HG03108 (cell line): Measurements from ENCODE around the gene TMC7.
A peak's percentile ranks its signal among the peaks of the same experiment; 100 is the strongest.

Experiments
- ATAC-seq: cut with Tn5 transposase; IDR thresholded peaks from one replicate; pipeline ENCODE4 v1.9.1; 2021; ENCODE audit warnings: moderate library complexity; ENCODE audit not compliant: unreplicated experiment

TMC7 gene

DNA sequence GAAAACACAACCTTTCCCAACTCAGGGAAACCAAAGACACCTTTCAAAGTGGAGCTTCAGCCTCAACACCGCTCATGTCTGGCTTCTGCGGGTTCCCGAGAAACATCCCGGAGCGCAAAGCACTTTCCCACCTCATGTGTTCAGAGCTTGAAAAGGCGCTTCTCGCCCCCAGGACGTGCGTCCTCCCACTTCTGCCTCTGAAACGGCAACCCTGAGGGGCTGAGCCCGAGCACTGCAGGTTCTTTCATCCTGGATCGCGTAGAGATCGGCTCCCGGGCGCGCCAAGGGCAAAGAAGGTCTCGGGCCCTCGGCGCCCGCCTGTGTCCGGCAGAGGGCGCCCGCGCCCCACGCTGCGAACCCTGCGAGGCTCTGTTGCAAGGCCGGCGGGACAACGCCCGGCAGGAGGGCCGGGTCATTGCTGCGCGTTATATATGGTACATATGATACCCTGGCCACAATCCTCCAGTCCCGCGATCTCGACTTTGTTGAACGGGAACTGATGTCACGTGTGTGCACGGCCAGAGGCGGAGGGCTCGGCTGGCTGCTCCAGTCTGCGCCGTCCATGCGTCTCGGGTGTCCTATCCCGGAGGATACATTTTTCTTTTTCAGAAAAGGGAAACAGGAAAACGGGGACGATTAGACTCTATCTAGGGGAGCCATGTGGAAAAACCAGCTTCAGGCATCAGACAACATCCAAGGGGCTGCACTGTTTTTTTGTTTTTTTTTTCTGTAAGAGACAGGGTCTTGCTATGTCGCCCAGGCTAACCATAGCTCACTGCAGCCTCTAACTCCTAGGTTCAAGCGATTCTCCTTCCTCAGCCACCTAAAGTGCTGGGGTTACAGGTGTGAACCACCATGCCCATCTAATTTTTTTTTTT is 102.8 kb downstream of the TMC7 start:
- ATAC-seq = peak; percentile 82

DNA sequence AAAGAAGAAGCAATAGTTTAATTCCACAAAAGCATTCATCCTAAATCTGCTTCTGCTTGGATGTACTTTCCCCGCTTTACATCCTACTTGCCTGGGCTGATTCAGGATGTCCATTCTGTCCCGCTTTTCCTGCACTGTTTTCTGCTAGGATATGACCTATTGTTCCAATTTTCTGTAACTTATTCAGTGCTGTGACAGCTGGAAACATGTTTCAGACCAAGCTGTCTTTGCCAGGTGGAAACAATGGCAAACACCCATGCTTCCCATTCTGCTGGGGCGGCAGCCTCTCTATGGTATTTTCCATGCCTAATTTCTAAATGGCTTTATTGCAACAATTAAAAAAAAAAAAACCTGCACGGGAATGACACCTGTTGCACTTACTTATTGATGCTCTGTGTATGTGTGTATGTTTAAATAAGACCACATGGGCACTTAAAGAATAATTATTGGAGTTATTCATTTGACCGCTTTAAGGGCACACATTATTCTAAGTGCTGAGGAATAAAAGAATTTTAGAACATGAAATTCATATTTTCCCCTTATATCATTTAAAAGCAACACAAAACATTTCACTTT is 104.7 kb downstream of the TMC7 start:
- ATAC-seq = no peak

DNA sequence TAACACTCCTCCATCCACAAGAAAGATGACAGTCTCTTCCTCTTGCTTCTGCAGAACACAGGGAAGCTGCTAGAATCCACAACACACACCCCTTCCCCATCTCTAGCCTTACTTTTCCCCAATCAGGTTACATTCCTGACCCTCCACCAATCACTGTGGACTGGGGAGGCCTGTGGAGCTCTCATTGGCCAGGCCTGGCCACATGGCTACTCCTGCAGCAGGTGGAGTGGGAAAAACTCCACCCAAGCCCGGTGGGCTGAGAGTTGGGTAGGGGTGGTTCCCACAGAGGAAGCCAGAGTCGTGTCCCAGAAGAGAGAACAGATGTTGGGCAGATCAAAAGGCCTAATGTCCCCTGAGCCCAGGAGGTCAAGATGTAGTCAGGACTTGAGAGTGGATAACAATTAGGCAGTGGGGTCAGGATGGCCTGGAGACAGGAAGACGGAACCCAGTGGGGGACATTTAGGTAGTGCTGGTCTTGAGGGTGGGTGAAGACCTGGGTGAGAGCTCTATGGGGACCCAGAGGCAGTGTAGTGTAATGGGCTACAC is 105.7 kb downstream of the TMC7 start:
- no peak for ATAC-seq

DNA sequence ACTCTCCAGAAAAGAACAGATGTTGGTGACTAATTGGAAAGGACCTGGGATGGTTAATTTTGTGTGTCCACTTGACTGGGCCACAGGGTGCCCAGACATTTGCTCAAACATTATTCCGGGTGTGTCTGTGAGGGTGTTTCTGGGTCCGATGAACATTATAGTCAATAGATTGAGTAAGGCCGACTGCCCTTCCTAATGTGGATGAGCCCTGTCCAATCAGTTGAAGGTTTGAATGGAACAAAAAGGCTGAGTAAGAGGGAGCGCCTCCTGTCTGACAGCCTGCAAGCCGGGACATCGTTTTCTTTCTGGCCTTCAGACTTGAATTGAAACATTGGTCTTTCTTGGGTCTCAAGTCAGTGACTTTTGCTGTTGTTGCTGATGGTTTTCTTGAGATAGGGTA is 107.2 kb downstream of the TMC7 start:
- ATAC-seq = no peak

DNA sequence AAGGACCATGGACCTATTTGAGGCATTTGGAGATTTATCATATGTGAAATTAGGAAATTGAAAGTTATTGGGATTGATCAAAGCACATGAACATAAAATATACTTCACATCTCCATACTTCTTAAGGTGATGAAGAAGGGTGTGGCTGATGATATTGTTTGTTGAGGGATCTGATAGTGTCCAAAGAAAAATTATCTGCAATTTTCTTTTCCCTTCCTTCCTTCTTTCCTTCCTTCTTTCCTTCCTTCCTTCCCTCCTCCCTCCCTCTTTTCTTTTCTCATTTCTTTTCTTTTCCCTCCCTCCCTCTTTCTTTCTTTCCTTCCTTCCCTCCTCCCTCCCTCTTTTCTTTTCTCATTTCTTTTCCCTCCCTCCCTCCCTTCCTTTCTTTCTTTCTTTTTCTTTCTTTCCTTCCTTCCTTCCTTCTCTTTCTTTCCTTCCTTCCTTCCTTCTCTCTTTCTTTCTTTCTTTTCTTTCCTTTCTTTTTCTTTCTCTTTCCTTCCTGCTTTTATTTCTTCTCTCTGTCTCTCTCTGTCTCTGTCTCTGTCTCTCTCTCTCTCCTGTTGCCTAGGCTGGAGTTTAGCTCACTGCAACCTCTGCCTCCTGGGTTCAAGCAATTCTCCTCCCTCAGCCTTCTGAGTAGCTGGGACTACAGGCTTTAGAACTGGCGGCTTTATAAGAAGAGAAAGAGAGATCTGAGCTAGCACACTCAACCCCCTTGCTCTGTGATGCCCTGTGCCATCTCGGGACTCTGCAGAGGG is 109.1 kb downstream of the TMC7 start:
- no peak for ATAC-seq

DNA sequence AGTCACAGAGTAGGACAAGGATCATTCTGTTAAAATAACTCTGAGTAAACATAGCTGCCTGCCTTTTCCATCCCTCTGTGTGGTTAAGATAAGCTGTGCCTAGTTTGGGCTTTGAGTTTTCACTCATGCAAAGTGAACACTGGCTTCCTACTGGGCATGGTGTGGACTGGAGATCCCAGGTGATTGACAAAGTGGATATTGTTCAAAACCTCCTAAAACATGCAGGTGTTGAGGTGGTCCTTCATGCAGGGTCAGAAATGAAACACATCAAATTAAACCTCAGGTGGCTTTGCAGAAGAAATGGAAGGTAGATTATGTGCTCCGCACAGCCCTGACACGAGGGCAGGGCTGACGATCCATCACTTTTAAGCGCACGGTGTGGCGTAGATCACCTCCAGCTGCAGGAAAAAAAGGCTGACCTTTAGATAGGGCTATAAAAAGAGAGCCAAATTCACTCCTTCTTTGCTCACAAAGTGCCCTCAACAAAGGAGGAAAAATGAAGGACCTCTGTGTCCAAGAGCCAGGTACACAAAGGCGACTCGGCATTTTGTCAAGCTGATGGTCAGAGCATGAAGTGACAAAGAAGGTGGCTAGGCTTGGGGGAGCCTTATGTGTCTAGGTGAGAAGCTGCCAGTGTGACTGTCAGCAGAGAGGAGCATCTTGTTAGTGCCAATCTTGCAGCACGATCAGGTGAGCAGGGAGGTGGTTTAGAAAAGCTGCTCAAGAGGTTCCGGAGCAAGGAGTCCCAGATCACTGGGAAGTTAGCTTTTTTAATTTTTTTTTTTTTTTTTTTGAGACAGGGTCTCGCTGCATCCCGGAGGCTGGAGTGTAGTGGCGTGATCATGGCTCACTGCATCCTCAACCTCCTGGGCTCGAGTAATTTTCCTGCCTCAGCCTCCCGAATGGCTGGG is 110.2 kb downstream of the TMC7 start:
- no peak for ATAC-seq

DNA sequence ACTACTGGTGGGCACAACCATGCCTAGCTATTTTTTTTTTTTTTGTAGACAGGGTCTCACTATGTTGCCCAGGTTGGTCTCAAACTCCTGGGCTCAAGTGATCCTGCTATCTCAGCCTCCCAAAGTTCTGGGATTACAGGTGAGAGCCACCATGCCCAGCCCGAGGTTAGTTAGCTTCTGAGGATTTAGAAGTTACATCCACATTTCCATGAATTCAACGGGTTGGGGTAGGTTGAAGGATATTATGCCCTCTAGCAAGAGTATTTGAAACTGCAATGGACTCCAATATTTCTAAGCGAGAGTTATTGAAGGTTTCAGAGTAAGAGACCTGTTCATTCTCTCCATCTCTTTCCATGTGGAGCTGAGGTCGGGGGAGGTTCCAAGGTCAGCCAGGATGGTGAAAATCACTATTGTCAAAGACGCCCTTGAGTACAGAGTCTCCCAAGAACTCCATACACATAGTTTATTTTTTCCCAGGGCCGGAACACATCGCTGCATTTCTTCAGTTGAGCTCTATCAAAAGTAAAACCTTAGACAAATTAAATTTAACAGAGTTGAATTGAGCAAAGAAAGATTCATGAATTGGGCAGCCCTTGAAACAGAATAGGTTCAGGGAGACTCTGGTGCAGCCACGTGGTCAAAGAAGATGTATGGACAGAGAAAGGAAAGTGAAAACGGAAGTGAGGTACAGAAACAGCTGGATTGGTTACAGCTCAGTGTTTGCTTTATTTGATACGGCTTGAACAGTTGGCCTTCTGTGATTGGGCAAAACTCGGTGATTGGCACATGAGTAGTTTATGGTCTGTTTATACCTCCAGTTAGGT is 111.0 kb downstream of the TMC7 start:
- ATAC-seq = no peak

DNA sequence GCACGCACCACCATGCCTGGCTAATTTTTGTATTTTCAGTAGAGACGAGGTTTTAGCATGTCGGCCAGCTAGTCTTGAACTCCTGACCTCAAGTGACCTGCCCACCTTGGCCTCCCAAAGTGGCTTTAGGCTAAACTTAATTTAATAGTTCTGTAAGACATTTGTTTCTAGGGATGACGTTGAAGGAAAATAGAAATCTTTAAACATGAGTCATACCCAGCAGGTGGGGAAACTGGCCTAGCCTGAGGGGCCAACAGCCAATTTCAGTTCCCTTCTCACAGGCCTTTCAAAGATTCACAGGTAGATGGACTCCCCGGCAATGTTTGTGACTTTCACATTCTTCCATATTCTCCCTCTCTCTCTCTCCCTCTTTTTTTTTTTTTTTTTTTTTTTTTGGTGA is 111.9 kb downstream of the TMC7 start:
- no peak for ATAC-seq

DNA sequence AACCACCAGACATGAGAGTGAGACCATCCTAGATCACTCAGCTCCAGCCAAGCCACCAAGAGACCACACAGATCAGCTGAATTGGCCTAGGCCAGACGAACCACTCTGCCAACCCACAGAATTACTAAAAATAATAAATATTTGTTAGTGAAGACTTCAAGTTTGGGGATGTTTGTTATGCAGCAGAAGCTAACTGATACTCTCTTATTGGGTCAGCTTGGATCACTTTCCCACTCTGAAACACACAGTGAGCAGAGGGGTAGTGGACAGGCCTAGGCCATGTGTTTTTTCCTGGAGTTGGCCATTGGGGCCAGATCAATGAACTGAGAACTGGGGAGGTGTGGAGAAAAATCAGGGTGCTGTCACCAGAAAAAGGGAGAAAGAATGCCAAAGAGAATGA is 114.4 kb downstream of the TMC7 start:
- ATAC-seq = no peak

DNA sequence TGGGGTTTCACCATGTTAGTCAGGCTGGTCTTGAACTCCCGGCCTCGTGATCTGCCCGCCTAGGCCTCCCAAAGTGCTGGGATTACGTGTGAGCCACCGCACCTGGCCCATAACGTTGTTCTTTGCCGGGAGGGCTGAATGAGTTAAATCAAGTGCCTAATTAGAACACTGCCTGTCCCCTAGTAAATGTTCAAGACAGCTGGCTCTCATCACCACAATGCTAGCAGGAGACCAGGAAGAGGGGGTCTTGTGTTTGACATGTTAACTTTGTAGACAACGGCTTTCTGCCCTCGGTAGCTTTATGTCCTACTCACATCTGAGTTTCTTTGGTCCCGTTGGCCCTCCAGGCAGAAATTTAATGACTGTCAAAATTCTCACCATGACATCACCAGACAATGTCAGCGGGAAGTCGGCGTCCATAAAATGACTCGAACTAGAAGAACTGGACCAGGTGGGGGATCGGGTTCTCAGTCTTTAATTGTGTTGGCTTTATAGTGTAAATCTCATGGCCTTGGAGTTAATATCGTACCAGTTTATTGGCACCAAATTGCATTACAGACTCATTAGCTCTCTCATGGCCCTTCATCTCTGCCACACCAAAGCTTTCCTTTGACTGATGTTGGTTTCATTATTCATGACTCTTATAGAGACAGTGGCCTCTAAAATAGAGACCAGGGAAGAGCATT is 118.6 kb downstream of the TMC7 start:
- ATAC-seq = no peak

DNA sequence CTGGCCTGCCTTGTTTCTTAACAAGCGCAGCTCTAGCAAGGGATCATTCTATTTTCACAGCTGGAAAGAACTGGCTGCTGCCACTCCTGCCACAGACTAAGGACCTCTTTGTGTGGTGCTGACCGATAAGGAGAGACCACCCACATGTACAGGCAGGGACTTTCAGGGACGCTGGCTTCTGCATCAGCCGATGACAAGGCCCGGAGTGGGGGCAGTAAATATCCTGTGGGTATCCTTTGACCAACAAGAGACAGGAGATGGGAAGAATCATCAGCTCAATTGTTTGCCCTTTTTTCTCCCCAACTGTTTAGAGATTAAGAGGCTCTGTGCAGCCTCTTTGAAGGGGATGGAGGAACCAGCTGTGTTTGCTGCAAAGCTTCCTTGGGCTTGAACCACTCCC is 120.9 kb downstream of the TMC7 start:
- no peak for ATAC-seq

DNA sequence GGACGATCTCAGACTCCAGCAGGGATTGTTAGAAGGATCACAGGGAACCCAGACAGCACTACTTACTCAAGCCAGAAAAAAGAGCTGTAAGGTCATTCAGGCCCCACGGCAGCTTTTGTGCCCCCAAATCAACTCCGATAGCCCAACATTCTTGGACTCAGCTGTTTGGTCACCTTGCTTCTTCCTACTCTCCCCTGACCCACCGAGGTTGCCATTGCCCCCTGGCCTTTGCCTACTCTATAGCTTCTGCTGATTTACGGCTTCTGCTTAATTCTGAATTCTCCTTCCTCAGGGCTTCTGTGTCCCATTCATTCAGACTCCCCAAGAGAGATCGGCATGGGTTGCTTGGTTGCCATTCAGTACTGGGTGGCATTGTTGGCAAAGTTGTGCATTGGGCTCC is 121.4 kb downstream of the TMC7 start:
- no peak for ATAC-seq

DNA sequence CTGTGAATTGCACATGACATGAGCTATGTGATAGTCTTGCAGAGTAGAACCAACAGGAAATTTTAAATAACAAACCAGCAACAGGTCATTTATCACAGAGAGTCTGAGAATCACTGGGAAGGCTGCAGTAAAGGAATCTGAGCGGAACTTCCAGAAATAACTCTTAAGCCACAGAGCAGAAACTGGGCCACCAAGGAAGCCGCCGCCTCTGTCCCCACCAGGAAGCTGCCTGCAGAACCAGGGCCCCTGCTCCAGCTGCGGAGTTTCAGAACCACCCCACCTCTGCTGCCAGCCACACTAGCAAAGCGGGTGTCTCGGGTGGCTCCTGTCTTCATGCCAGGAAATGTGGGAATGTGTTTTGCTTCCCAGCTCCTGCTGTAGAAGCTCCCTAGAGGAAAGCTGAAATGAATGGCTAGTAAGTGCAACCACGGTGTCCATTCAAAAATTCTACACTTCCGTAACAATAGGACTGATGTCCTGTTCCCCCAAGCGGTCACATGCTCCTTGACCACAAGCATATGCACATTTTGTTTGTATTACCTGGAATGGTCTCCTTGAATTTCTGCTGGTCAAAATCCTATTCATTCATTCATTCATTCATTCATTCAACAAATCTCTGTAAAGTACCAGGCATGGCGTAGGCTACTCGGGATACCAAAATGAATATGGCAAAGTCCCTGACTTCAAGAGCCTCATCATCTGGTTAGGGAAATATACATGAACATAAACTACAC is 122.3 kb downstream of the TMC7 start:
- ATAC-seq = no peak

DNA sequence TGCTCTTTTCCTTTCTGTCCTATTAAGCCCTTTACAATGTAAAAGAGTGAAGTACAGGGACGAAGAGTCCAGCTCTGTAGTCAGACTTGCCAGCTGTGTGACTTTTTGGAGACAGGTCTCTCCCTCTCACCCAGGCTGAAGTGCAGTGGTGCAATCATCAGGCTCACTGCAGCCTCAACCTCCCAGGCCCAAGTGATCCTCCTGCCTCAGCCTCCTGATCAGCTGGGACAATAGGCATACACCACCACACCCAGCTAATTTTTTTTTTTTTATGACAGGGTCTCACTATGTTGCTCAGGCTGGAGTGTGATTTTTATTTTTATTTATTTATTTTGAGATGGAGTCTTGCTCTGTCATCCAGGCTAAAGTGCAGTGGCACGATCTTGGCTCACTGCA is 122.9 kb downstream of the TMC7 start:
- ATAC-seq = no peak

DNA sequence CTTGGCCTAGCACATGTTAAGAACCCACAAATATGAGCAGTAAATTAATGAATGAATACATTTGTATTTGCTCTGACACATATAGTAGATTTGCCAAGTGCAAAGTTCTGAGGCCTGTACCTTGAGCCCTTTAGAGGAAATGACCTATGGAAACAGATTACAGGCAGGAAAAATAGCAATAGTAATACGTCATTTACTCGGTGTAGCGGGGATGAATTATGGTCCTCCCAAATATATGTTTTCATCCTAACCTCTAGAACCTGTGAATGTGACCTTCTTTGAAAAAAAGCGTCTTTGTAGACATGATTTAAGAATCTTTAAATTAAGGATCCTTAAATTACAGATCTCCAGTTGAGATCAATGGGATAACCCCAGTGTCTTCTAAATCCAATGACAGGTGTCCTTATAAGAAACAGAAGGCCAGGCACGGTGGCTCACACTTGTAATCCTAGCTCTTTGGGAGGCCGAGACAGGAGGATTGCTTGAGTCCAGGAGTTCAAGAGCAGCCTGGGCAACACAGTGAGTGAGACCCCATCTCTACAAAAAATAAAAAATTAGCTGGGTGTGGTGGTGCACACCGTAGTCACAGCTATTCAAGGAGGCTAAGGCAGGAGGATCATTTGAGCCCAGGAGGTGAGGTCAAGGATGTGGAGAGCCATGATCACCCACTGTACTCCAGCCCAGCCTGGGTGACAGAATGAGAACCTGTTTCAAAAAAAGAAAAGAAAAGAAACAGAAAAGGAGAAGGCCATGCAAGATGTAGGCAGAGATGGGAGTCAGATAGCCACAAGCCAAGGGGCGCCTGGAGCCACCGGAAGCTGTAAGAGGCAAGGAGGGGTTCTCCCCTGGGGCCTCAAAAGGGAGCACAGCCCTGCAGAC is 124.9 kb downstream of the TMC7 start:
- ATAC-seq = no peak

DNA sequence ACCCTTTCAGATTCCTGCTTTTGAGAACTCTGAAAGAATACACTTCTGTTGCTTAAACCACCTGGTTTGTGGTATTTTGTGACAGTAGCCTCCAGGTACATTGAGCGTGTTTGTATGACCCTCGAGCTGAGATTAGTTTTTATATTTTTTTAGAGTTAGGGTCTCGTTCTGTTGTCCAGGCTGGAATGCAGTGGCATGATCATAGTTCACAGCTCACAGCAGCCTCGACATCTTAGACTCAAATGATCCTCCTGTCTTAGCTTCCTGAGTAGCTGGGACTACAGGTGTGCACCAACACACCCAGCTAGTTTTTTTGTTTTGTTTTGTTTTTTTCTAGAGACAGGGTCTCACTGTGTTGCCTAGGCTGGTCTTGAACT is 125.5 kb downstream of the TMC7 start:
- no peak for ATAC-seq

DNA sequence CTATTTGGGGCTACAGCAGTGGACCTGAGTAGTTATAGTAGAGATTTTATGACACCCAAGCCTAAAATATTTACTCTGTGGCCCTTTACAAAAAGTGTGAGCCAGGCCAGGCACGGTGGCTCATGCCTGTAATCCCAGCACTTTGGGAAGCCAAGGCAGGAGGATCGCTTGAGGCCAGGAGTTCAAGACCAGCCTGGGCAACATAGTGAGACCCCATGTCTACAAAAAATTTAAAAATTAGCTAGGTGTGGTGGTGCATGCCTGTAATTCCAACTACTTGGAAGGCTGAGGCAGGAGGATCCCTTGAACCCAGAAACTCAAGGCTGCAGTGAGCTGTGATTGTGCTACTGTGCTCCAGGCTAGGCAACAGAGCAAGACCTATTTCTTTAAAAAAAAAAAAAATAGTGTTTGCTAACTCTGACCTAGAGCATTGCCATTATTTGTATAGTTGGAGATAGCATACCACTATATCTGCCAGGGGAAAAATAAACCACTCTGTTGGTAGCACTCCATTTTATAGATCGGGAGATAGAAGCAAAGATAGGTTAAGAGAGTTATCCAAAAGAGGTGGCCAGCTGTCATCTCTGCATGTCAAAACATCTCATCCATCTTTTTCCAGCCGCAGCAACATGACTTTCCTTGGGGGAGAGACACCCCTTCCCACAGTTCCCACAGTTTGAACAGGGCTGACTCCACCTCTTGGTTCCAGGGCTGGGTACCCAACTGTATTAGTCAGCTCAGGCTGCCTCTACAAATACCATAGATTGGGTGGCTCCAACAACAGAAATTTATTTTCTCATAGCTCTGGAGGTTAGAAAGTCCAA is 127.0 kb downstream of the TMC7 start:
- no peak for ATAC-seq
